ENCODE results near the gene LCN1.

LCN1 gene

GRCh38 chr9:135503371-135504261, 17.6 kb upstream of the LCN1 start:
- no peak overlapping the region for H3K27ac ChIP-seq
- H3K4me2 ChIP-seq, result no peak overlapping the region
- no peak overlapping the region for H3K9ac ChIP-seq
- TF ChIP-seq Cebpa-rat (IDR thresholded peaks at IDR 0.05), result no peak
- peaks cover 20% of the 10 kb centered on the region for H3K4me1 ChIP-seq
- no peak overlapping the region for H3K4me3 ChIP-seq
- peaks cover 53% of the 10 kb centered on the region for H4K20me1 ChIP-seq
- H3K27me3 ChIP-seq, result no peaks in the 10 kb centered on the region
- H3K9me3 ChIP-seq, result peaks cover 7% of the 10 kb centered on the region
- H3K36me3 ChIP-seq, result peaks cover 47% of the 10 kb centered on the region

- Histone ChIP-seq H3K4me1 (peaks cover 11% of the 10 kb centered on the region), H3K36me3 (peaks cover 47% of the 10 kb centered on the region), H3K9me3 (peaks cover 16% of the 10 kb centered on the region), H3K4me2 (no peak overlapping the region), H3K27me3 (no peaks in the 10 kb centered on the region), H3K9ac (no peak overlapping the region), H3K4me3 (no peak overlapping the region), H3K27ac (no peak overlapping the region), H4K20me1 (peaks cover 53% of the 10 kb centered on the region)
- no peak for TF ChIP-seq Cebpa-rat (IDR thresholded peaks at IDR 0.05)
These were observed 16.7 kb upstream of the LCN1 start for GRCh38 chr9:135504262-135505243.

GRCh38 chr9:135505406-135506187, 15.6 kb upstream of the LCN1 start:
- no peak for TF ChIP-seq Cebpa-rat (IDR thresholded peaks at IDR 0.05)
- H3K4me1 ChIP-seq, result peaks cover 10% of the 10 kb centered on the region
- H3K9me3 ChIP-seq, result peaks cover 20% of the 10 kb centered on the region
- H3K36me3 ChIP-seq, result peaks cover 47% of the 10 kb centered on the region
- no peaks in the 10 kb centered on the region for H3K27me3 ChIP-seq
- H3K4me3 ChIP-seq, result no peak overlapping the region
- peaks cover 53% of the 10 kb centered on the region for H4K20me1 ChIP-seq
- no peak overlapping the region for H3K4me2 ChIP-seq
- no peak overlapping the region for H3K9ac ChIP-seq
- H3K27ac ChIP-seq, result no peak overlapping the region

- TF ChIP-seq Cebpa-rat (IDR thresholded peaks at IDR 0.05), result no peak
- Histone ChIP-seq H3K9me3 (peaks cover 20% of the 10 kb centered on the region), H3K4me1 (peaks cover 10% of the 10 kb centered on the region), H3K4me3 (no peak overlapping the region), H3K36me3 (peaks cover 46% of the 10 kb centered on the region), H3K27ac (no peak overlapping the region), H3K27me3 (no peaks in the 10 kb centered on the region), H4K20me1 (peaks cover 46% of the 10 kb centered on the region), H3K9ac (no peak overlapping the region), H3K4me2 (no peak overlapping the region)
These were observed 14.7 kb upstream of the LCN1 start for GRCh38 chr9:135506327-135507103.

- Histone ChIP-seq H3K9me3 (peaks cover 20% of the 10 kb centered on the region), H3K27ac (no peak overlapping the region), H4K20me1 (peaks cover 37% of the 10 kb centered on the region), H3K27me3 (no peaks in the 10 kb centered on the region), H3K4me3 (no peak overlapping the region), H3K4me1 (peaks cover 6% of the 10 kb centered on the region), H3K36me3 (peaks cover 38% of the 10 kb centered on the region), H3K9ac (no peak overlapping the region), H3K4me2 (no peak overlapping the region)
- TF ChIP-seq Cebpa-rat (IDR thresholded peaks at IDR 0.05), result no peak
These were observed 13.9 kb upstream of the LCN1 start for GRCh38 chr9:135507104-135508035.

- TF ChIP-seq Cebpa-rat (IDR thresholded peaks at IDR 0.05), result no peak
- H3K9ac ChIP-seq, result no peak overlapping the region
- H3K4me3 ChIP-seq, result no peak overlapping the region
- peaks cover 6% of the 10 kb centered on the region; the same call in 1 of the 2 replicates for H3K4me1 ChIP-seq
- H3K27me3 ChIP-seq, result no peaks in the 10 kb centered on the region
- no peak overlapping the region for H3K4me2 ChIP-seq
- H4K20me1 ChIP-seq, result peaks cover 28% of the 10 kb centered on the region
- H3K27ac ChIP-seq, result no peak overlapping the region
- peaks cover 20% of the 10 kb centered on the region for H3K9me3 ChIP-seq
- H3K36me3 ChIP-seq, result peaks cover 28% of the 10 kb centered on the region
These were observed 12.9 kb upstream of the LCN1 start for GRCh38 chr9:135508211-135508820.

GRCh38 chr9:135509458-135509857, 11.8 kb upstream of the LCN1 start:
- Histone ChIP-seq H4K20me1 (peaks cover 16% of the 10 kb centered on the region), H3K4me2 (no peak overlapping the region), H3K9ac (no peak overlapping the region), H3K4me3 (no peak overlapping the region), H3K36me3 (peaks cover 17% of the 10 kb centered on the region), H3K27ac (no peak overlapping the region), H3K9me3 (peaks cover 20% of the 10 kb centered on the region), H3K4me1 (peaks cover 6% of the 10 kb centered on the region; the same call in 1 of the 2 replicates), H3K27me3 (no peaks in the 10 kb centered on the region)
- no peak for TF ChIP-seq Cebpa-rat (IDR thresholded peaks at IDR 0.05)

GRCh38 chr9:135512241-135512603, 9.0 kb upstream of the LCN1 start:
- peaks cover 16% of the 10 kb centered on the region for H3K4me1 ChIP-seq
- no peak for TF ChIP-seq Cebpa-rat (IDR thresholded peaks at IDR 0.05)
- H4K20me1 ChIP-seq, result no peaks in the 10 kb centered on the region
- H3K27ac ChIP-seq, result no peak overlapping the region
- peaks cover 20% of the 10 kb centered on the region for H3K9me3 ChIP-seq
- H3K4me2 ChIP-seq, result no peak overlapping the region
- H3K27me3 ChIP-seq, result no peaks in the 10 kb centered on the region
- no peak overlapping the region for H3K9ac ChIP-seq
- no peak overlapping the region for H3K4me3 ChIP-seq
- no peaks in the 10 kb centered on the region for H3K36me3 ChIP-seq

Data from BLaER1 (cell line).